Endothelial cell of umbilical vein (primary cell): ENCODE measurements around the gene PTCH2. TPM values are rescaled to one million over a fixed set of nuclear protein-coding genes. Genes with fewer than 3 reads are reported as not detected.

ENCODE experiments used
- BruUV-seq: library from RNA; stranded (reverse); fragments of 400-500 nt; replicated peaks from 2 replicates; lab custom pipeline; 2021; lab: Mats Ljungman, UMichigan
- CTCF ChIA-PET: fragments of 300-600, 350-600 bp; sonication (Branson Sonifier 250); formaldehyde crosslinking; loops from one replicate; lab custom pipeline; 2021; ENCODE audit warnings: antibody characterized with exemption, inconsistent platforms; lab: Charles Lee
- POLR2A ChIA-PET: fragments of 300-600, 350-600 bp; sonication (Branson Sonifier 250); formaldehyde crosslinking; loops from one replicate; lab custom pipeline; 2021; ENCODE audit warnings: antibody characterized with exemption, inconsistent platforms; lab: Charles Lee
- DNase-seq: peaks from one replicate; pipeline ENCODE4 v3.0.0-alpha.2; 2011; ENCODE audit warnings: low read depth, low spot score
- FAIRE-seq: peaks from 2 replicates; lab custom pipeline; 2011; peaks lifted over from hg19 to GRCh38; lab: Jason Lieb, UNC
- H2AFZ ChIP-seq: 2 replicates; pipeline ENCODE4 v1.6.0; 2012; ENCODE audit warnings: low read depth, low read length, control low read depth, inconsistent platforms
- H3K27ac ChIP-seq: 2 replicates; pipeline ENCODE4 v1.5.1; 2011; ENCODE audit warnings: low read depth, mild to moderate bottlenecking, control low read depth, low read length, moderate library complexity; ENCODE audit not compliant: insufficient read depth
- H3K27me3 ChIP-seq, 2 experiments: 2 replicates each; pipeline versions ENCODE4 v1.6.0 to v1.6.1; 2011; ENCODE audit warnings: low read length in 2 of 2, mixed read lengths in 1 of 2; ENCODE audit not compliant: control insufficient read depth in 2 of 2, insufficient read depth in 2 of 2
- H3K36me3 ChIP-seq, 2 experiments: 2 replicates in 1 of 2; 3 replicates in 1 of 2; pipeline ENCODE4 v1.5.1; 2011; ENCODE audit warnings: low read length in 2 of 2, mild to moderate bottlenecking in 1 of 2, moderate library complexity in 1 of 2; ENCODE audit not compliant: control insufficient read depth in 2 of 2, insufficient read depth in 2 of 2; ENCODE audit errors: extremely low read depth in 1 of 2
- H3K4me1 ChIP-seq: 3 replicates; pipeline ENCODE4 v1.5.1; 2011; ENCODE audit warnings: mild to moderate bottlenecking, low read length; ENCODE audit not compliant: control insufficient read depth, insufficient read depth; ENCODE audit errors: extremely low read depth
- H3K4me2 ChIP-seq: 2 replicates; pipeline ENCODE4 v1.6.1; 2011; ENCODE audit warnings: low read length, control low read depth, mixed read lengths; ENCODE audit not compliant: insufficient read depth
- H3K4me3 ChIP-seq, 3 experiments: fragments of 200-600 bp in 1 of 3; sonication (generic), shearing (Covaris generic) in 1 of 3; replicated peaks in 1 of 3; 2 replicates each; pipeline ENCODE4 v1.5.1; 2011 to 2016; ENCODE audit warnings: control low read depth in 3 of 3, low read length in 3 of 3, mild to moderate bottlenecking in 2 of 3, inconsistent platforms in 1 of 3, low read depth in 1 of 3, moderate library complexity in 1 of 3; ENCODE audit not compliant: insufficient read depth in 1 of 3
- H3K79me2 ChIP-seq: 2 replicates; pipeline ENCODE4 v1.6.0; 2012; ENCODE audit warnings: low read length, inconsistent platforms; ENCODE audit not compliant: control insufficient read depth, insufficient read depth
- H3K9ac ChIP-seq: replicated peaks from 2 replicates; pipeline ENCODE3; 2011; ENCODE audit warnings: low read length, control low read depth; ENCODE audit not compliant: insufficient read depth; ENCODE audit errors: extremely low read depth
- H3K9me1 ChIP-seq: replicated peaks from 3 replicates; pipeline ENCODE4 v1.6.0; 2011; ENCODE audit warnings: mild to moderate bottlenecking, low read length; ENCODE audit not compliant: control insufficient read depth, insufficient read depth; ENCODE audit errors: extremely low read depth
- H3K9me3 ChIP-seq: replicated peaks from 2 replicates; pipeline ENCODE4 v1.5.1; 2012; ENCODE audit warnings: low read length, inconsistent platforms; ENCODE audit not compliant: control insufficient read depth, insufficient read depth
- H4K20me1 ChIP-seq: replicated peaks from 2 replicates; pipeline ENCODE3; 2011; ENCODE audit warnings: mild to moderate bottlenecking, low read length; ENCODE audit not compliant: control insufficient read depth, insufficient read depth; ENCODE audit errors: extremely low read depth
- FOS ChIP-seq: IDR thresholded peaks from 2 replicates; pipeline ENCODE4 v1.6.1; 2011; ENCODE audit warnings: mild to moderate bottlenecking, low read length, moderate library complexity, borderline replicate concordance; ENCODE audit not compliant: insufficient read depth
- JUN ChIP-seq: IDR thresholded peaks from 2 replicates; pipeline ENCODE4 v1.6.1; 2011; ENCODE audit warnings: borderline replicate concordance, low read depth; ENCODE audit not compliant: insufficient read length, insufficient read depth
- MYC ChIP-seq: IDR thresholded peaks from one replicate; pipeline ENCODE4 v1.6.1; 2011; ENCODE audit warnings: mild to moderate bottlenecking, low read depth, low read length
- POLR2AphosphoS5 ChIP-seq: IDR thresholded peaks from 2 replicates; pipeline ENCODE4 v1.6.1; 2012; ENCODE audit warnings: low read depth, mild to moderate bottlenecking, control low read depth, low read length, moderate library complexity; ENCODE audit not compliant: insufficient read depth
- dilution Hi-C: fragments of 300-500 bp; cut with MboI; formaldehyde crosslinking; loops from one replicate; pipeline ENCODE4 v1.15.0; 2019; ENCODE audit warnings: low sequenced_read_pairs; ENCODE audit not compliant: extremely low pct_ligation_motif_present
- intact Hi-C: fragments of 100-400 bp; cut with micrococcal nuclease; formaldehyde crosslinking; loops from one replicate; pipeline ENCODE4 v1.10.0; 2022
- polyA plus RNA-seq, 4 experiments: library from polyadenylated mRNA; depleted of rRNA in 3 of 4; stranded (reverse) in 3 of 4; unstranded in 1 of 4; fragments of >200 nt; gene quantifications; 2 replicates each; pipeline versions ENCODE4 v1.2.1 to v1.2.3, GENCODE V29; 2011 to 2012; ENCODE audit warnings: missing spikeins in 1 of 4
- total RNA-seq: library from RNA; stranded (reverse); gene quantifications from 2 replicates; pipeline ENCODE4 v1.2.3, GENCODE V29; 2021

PTCH2 gene
- total and polyA plus RNA-seq, 2 donors (not counting 3 experiments of a cell fraction or from before 2014, with no cell fraction given): 1.8 TPM

- dilution Hi-C loops (no loop called here), intact Hi-C loops (loop anchor here (10.0 kb wide), 1 partner anchor 663 kb away; the partner anchor contains the start of gene TESK2)
- Histone ChIP-seq H3K27ac (no peak overlapping the region), H3K9me3 (no peaks in the 10 kb centered on the region), H3K79me2 (no peaks in the 10 kb centered on the region), H3K4me1 (no peaks in the 10 kb centered on the region), H3K9ac (no peak overlapping the region), H4K20me1 (no peaks in the 10 kb centered on the region), H3K27me3 (no peaks in the 10 kb centered on the region), H3K4me3 (no peak overlapping the region), H3K9me1 (no peaks in the 10 kb centered on the region), H3K4me2 (no peak overlapping the region), H3K36me3 (no peaks in the 10 kb centered on the region), H2AFZ (no peak overlapping the region)
- no TSS peak for BruUV-seq
- FAIRE-seq (no peak), DNase-seq (no peak)
- ChIA-PET CTCF (interaction anchor here (1.2 to 2.5 kb wide), 2 partner anchors 31 to 471 kb away, joined by 3 to 9 read pairs; partner anchors contain the start of gene PLK3), POLR2A (no interaction called here)
- no peak for TF ChIP-seq MYC
Observed at GRCh38 chr1:44831516-44831915, 11.5 kb downstream of the PTCH2 start.

GRCh38 chr1:44830900-44831304 is 12.2 kb downstream of the PTCH2 start:
- dilution Hi-C loops (no loop called here), intact Hi-C loops (loop anchor here (10.0 kb wide), 1 partner anchor 664 kb away; the partner anchor contains the start of gene TESK2)
- ChIA-PET POLR2A (interaction anchor here (1.2 kb wide), 1 partner anchor 11 kb away, joined by 3 read pairs; no protein-coding TSS in a partner anchor), CTCF (interaction anchor here (1.2 to 2.5 kb wide), 2 partner anchors 31 to 471 kb away, joined by 3 to 9 read pairs; partner anchors contain the start of gene PLK3)
- FAIRE-seq: no peak
- BruUV-seq: no TSS peak
- Histone ChIP-seq H4K20me1 (no peaks in the 10 kb centered on the region), H3K27ac (no peak overlapping the region), H3K9me1 (no peaks in the 10 kb centered on the region), H3K9me3 (no peaks in the 10 kb centered on the region), H3K27me3 (no peaks in the 10 kb centered on the region), H3K79me2 (no peaks in the 10 kb centered on the region), H2AFZ (no peak overlapping the region), H3K4me2 (no peak overlapping the region), H3K36me3 (no peaks in the 10 kb centered on the region), H3K9ac (no peak overlapping the region), H3K4me1 (no peaks in the 10 kb centered on the region), H3K4me3 (no peak overlapping the region)
- DNase-seq: no peak
- TF ChIP-seq FOS: no peak
- TF ChIP-seq POLR2AphosphoS5: no peak
- no peak for TF ChIP-seq MYC
- no peak for TF ChIP-seq JUN
